Ascending aorta (tissue), 2 donors: ENCODE results near the gene MALRD1. TPM values are rescaled to one million over a fixed set of nuclear protein-coding genes. Genes with fewer than 3 reads are reported as not detected.

Experiments
- DNase-seq, 2 donors: peaks; one replicate each; pipeline ENCODE4 v3.0.0-alpha.2; 2019; ENCODE audit warnings: low spot score in 2 of 2
- H3K27ac ChIP-seq, 2 donors: fragments of 200-600 bp; sonication (generic); one replicate each; pipeline ENCODE4 v1.5.1; 2016 to 2017; ENCODE audit warnings: mild to moderate bottlenecking in 1 of 2
- H3K27me3 ChIP-seq: fragments of 200-600 bp; sonication (generic); one replicate; pipeline ENCODE4 v1.5.1; 2017
- H3K36me3 ChIP-seq, 2 donors: fragments of 200-600 bp; sonication (generic); one replicate each; pipeline ENCODE4 v1.5.1; 2016
- H3K4me1 ChIP-seq, 2 donors: fragments of 200-600 bp; sonication (generic); one replicate each; pipeline ENCODE4 v1.5.1; 2016 to 2017; ENCODE audit warnings: mild to moderate bottlenecking in 1 of 2
- H3K4me3 ChIP-seq, 2 donors: fragments of 200-600 bp; sonication (generic); one replicate each; pipeline ENCODE4 v1.5.1; 2016 to 2017; ENCODE audit warnings: mild to moderate bottlenecking in 1 of 2
- H3K9me3 ChIP-seq, 2 donors: fragments of 200-600 bp; sonication (generic); one replicate each; pipeline ENCODE4 v1.5.1; 2016
- CTCF ChIP-seq, 3 experiments: fragments of 200-600 bp in 2 of 3; fragments of 450-650 bp in 1 of 3; sonication (generic) in 2 of 3; IDR thresholded peaks; one replicate each; pipeline ENCODE4 v1.5.1; 2016 to 2019; ENCODE audit warnings: antibody characterized with exemption in 3 of 3, mild to moderate bottlenecking in 1 of 3, moderate library complexity in 1 of 3
- intact Hi-C: fragments of 100-400 bp; cut with DNase I; formaldehyde crosslinking; loops from one replicate; pipeline ENCODE4 v1.15.1; 2023
- total RNA-seq: library from RNA; depleted of rRNA; stranded (reverse); fragments of >200 nt; gene quantifications from one replicate; pipeline ENCODE4 v1.1.0, GENCODE V29; 2016

The MALRD1 gene
- total RNA-seq, 1 donor from 2014 or later = not detected

- H3K27me3 ChIP-seq = no peaks in the 10 kb centered on the region
- intact Hi-C loops = no loop called here
- no peak for TF ChIP-seq CTCF (IDR thresholded peaks at IDR 0.05)
- no peak overlapping the region for H3K27ac ChIP-seq
- no peak overlapping the region for H3K4me3 ChIP-seq
- H3K36me3 ChIP-seq = no peaks in the 10 kb centered on the region
- H3K4me1 ChIP-seq = no peaks in the 10 kb centered on the region
- DNase-seq = no peak
- no peaks in the 10 kb centered on the region for H3K9me3 ChIP-seq
These were observed 7.4 kb upstream of the MALRD1 start for GRCh38 chr10:19041171-19041570.

- no peaks in the 10 kb centered on the region for H3K36me3 ChIP-seq
- TF ChIP-seq CTCF (IDR thresholded peaks at IDR 0.05) = no peak
- no peaks in the 10 kb centered on the region for H3K9me3 ChIP-seq
- no peak for DNase-seq
- H3K27me3 ChIP-seq = no peaks in the 10 kb centered on the region
- no peak overlapping the region for H3K4me3 ChIP-seq
- intact Hi-C loops = no loop called here
- H3K4me1 ChIP-seq = no peaks in the 10 kb centered on the region
- no peak overlapping the region for H3K27ac ChIP-seq
These were observed 5.2 kb upstream of the MALRD1 start for GRCh38 chr10:19043431-19043830.

GRCh38 chr10:19046679-19047078 is 1.9 kb upstream of the MALRD1 start:
- intact Hi-C loops = no loop called here
- H3K4me3 ChIP-seq = no peak overlapping the region
- no peaks in the 10 kb centered on the region for H3K36me3 ChIP-seq
- H3K27ac ChIP-seq = no peak overlapping the region
- H3K27me3 ChIP-seq = no peaks in the 10 kb centered on the region
- no peak for DNase-seq
- no peaks in the 10 kb centered on the region for H3K4me1 ChIP-seq
- no peak for TF ChIP-seq CTCF (IDR thresholded peaks at IDR 0.05)
- no peaks in the 10 kb centered on the region for H3K9me3 ChIP-seq

GRCh38 chr10:19048891-19049290 is 290 bp downstream of the MALRD1 start:
- no peak for DNase-seq
- H3K27me3 ChIP-seq = no peaks in the 10 kb centered on the region
- no peaks in the 10 kb centered on the region for H3K36me3 ChIP-seq
- H3K4me3 ChIP-seq = no peak overlapping the region
- no peaks in the 10 kb centered on the region for H3K9me3 ChIP-seq
- no peak for TF ChIP-seq CTCF (IDR thresholded peaks at IDR 0.05)
- H3K27ac ChIP-seq = no peak overlapping the region
- H3K4me1 ChIP-seq = no peaks in the 10 kb centered on the region
- intact Hi-C loops = no loop called here

GRCh38 chr10:19049567-19049966 is 966 bp downstream of the MALRD1 start:
- intact Hi-C loops = no loop called here
- Histone ChIP-seq H3K27ac (no peak overlapping the region), H3K4me1 (no peaks in the 10 kb centered on the region), H3K36me3 (no peaks in the 10 kb centered on the region), H3K27me3 (no peaks in the 10 kb centered on the region), H3K4me3 (no peak overlapping the region), H3K9me3 (no peaks in the 10 kb centered on the region)
- TF ChIP-seq CTCF (IDR thresholded peaks at IDR 0.05) = no peak
- no peak for DNase-seq

- H3K36me3 ChIP-seq = no peaks in the 10 kb centered on the region
- H3K4me1 ChIP-seq = no peaks in the 10 kb centered on the region
- no peaks in the 10 kb centered on the region for H3K9me3 ChIP-seq
- no peak overlapping the region for H3K27ac ChIP-seq
- intact Hi-C loops = no loop called here
- H3K27me3 ChIP-seq = no peaks in the 10 kb centered on the region
- H3K4me3 ChIP-seq = no peak overlapping the region
- DNase-seq = no peak
- no peak for TF ChIP-seq CTCF (IDR thresholded peaks at IDR 0.05)
These were observed 5.8 kb downstream of the MALRD1 start for GRCh38 chr10:19054289-19054835.
